ENCODE results near the gene STOML1.

DNA sequence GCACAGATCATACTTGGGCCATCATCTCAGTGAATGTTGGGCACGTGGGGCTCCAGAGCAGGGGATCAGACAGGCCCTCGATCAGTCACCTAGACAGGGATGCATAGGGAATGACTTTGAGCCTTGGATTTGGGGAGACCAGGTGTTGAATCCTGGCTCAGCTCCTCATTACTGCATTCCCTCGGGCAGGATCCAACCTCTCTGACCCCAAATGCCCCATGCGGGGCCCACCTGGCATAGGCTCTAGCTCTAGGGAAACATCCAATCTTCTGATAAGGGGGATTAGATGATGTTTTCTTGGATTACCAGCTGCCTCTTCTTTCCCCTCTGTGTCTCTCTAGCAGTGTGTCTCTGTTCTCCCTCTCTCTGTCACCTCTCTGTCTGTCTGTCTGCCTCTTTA is 43.1 kb downstream of the STOML1 start:
- TF ChIP-seq, protein P1, sequence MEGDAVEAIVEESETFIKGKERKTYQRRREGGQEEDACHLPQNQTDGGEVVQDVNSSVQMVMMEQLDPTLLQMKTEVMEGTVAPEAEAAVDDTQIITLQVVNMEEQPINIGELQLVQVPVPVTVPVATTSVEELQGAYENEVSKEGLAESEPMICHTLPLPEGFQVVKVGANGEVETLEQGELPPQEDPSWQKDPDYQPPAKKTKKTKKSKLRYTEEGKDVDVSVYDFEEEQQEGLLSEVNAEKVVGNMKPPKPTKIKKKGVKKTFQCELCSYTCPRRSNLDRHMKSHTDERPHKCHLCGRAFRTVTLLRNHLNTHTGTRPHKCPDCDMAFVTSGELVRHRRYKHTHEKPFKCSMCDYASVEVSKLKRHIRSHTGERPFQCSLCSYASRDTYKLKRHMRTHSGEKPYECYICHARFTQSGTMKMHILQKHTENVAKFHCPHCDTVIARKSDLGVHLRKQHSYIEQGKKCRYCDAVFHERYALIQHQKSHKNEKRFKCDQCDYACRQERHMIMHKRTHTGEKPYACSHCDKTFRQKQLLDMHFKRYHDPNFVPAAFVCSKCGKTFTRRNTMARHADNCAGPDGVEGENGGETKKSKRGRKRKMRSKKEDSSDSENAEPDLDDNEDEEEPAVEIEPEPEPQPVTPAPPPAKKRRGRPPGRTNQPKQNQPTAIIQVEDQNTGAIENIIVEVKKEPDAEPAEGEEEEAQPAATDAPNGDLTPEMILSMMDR (conservative IDR thresholded peaks at IDR 0.05): no peak
- no peak for TF ChIP-seq ZFX (IDR thresholded peaks at IDR 0.05)

All from C4-2B (cell line).